HEK293T (cell line): Measurements from ENCODE around the gene ANKRD13D.

Experiments used
- ARNT ChIP-seq: fragments of 450-650 bp; IDR thresholded peaks from 2 replicates; pipeline ENCODE4 v1.6.1; 2017; ENCODE audit warnings: mild to moderate bottlenecking
- BHLHE40 ChIP-seq: fragments of 450-650 bp; IDR thresholded peaks from 2 replicates; pipeline ENCODE4 v1.6.1; 2016; ENCODE audit warnings: mild to moderate bottlenecking, moderate library complexity, borderline replicate concordance
- CTBP1 ChIP-seq: fragments of 450-650 bp; IDR thresholded peaks from 2 replicates; pipeline ENCODE4 v1.6.1; 2016; ENCODE audit warnings: borderline replicate concordance
- ELF4 ChIP-seq: fragments of 450-650 bp; IDR thresholded peaks from 2 replicates; pipeline ENCODE4 v1.6.1; 2017; ENCODE audit warnings: antibody characterized with exemption
- FOXA1 ChIP-seq: fragments of 450-650 bp; IDR thresholded peaks from 2 replicates; pipeline ENCODE4 v1.6.1; 2016; ENCODE audit warnings: mild to moderate bottlenecking
- FOXK2 ChIP-seq: fragments of 450-650 bp; IDR thresholded peaks from 2 replicates; pipeline ENCODE4 v1.6.1; 2016; ENCODE audit warnings: mild to moderate bottlenecking
- FOXM1 ChIP-seq: fragments of 450-650 bp; IDR thresholded peaks from 2 replicates; pipeline ENCODE4 v1.6.1; 2017; ENCODE audit warnings: mild to moderate bottlenecking, borderline replicate concordance
- L3MBTL2 ChIP-seq: fragments of 450-650 bp; conservative IDR thresholded peaks from 2 replicates; pipeline ENCODE4 v1.6.1; 2016; ENCODE audit warnings: mild to moderate bottlenecking
- LEF1 ChIP-seq: fragments of 450-650 bp; IDR thresholded peaks from 2 replicates; pipeline ENCODE4 v1.6.1; 2017; ENCODE audit warnings: mild to moderate bottlenecking, borderline replicate concordance
- NFRKB ChIP-seq: fragments of 450-650 bp; IDR thresholded peaks from 2 replicates; pipeline ENCODE4 v1.6.1; 2016; ENCODE audit warnings: mild to moderate bottlenecking, moderate library complexity
- SP1 ChIP-seq: fragments of 450-650 bp; IDR thresholded peaks from 2 replicates; pipeline ENCODE4 v1.6.1; 2017
- SUZ12 ChIP-seq: fragments of 450-650 bp; IDR thresholded peaks from 2 replicates; pipeline ENCODE4 v1.6.1; 2016; ENCODE audit warnings: mild to moderate bottlenecking
- TARDBP ChIP-seq: fragments of 450-650 bp; IDR thresholded peaks from 2 replicates; pipeline ENCODE4 v1.6.1; 2016
- ZNF384 ChIP-seq: fragments of 450-650 bp; IDR thresholded peaks from 2 replicates; pipeline ENCODE4 v1.6.1; 2016

GRCh38 chr11:67282155-67282875 is 6.8 kb upstream of the ANKRD13D start:
- TF ChIP-seq ZNF384 (no peak), ARNT (no peak), LEF1 (no peak), TARDBP (no peak), BHLHE40 (no peak), FOXM1 (no peak), NFRKB (no peak), CTBP1 (no peak), SUZ12 (no peak), SP1 (no peak), FOXA1 (no peak), FOXK2 (no peak), L3MBTL2 (no peak), ELF4 (no peak)
